Breast epithelium (tissue), 3 donors: ENCODE measurements around the gene TAAR2.

Experiments
- POLR2A ChIP-seq: fragments of 450-650 bp; IDR thresholded peaks from one replicate; pipeline ENCODE4 v1.6.1; 2016; ENCODE audit warnings: antibody characterized with exemption, mild to moderate bottlenecking, moderate library complexity
- POLR2AphosphoS5 ChIP-seq, 3 donors: sonication (generic); formaldehyde crosslinking; IDR thresholded peaks; one replicate each; pipeline ENCODE4 v1.6.1; 2017; ENCODE audit warnings: antibody characterized with exemption in 3 of 3
- TF ChIP-seq, protein P1 (sequence below), 3 donors: fragments of 450-650 bp; IDR thresholded peaks; one replicate each; pipeline ENCODE4 v1.5.1; 2016 to 2017; ENCODE audit warnings: antibody characterized with exemption in 3 of 3, mild to moderate bottlenecking in 3 of 3, moderate library complexity in 3 of 3

DNA sequence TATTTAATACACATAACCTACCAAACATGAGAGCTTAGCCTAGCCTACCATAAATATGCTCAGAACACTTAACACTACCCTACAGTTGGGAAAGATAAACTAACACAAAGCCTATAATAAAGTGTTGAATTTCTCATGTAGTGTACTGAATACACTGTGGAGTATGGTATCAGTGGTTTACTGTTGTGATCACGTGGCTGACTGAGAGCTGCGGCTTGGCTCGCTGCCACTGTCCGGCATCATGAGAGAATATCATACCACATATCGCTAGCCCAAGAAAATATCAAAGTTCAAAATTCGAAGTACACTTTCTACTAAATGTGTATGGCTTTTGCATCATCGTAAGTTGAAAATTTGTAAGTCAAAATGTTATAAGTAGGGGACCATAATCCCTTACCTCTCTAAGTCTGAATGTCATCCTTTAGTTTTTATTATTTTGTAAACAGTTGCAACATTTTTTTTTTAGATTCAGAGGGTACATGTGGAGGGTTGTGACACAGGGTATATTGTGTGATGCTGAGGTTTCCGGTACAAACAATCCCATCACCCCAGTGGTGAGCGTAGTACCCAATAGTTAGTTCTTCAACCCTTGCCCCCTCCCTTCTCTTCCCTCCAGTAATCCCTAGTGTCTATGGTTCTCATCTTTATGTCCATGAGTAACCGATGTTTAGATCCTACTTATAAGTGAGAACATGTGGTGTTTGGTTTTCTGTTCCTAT is 49.5 kb upstream of the TAAR2 start:
- no peak for TF ChIP-seq POLR2A
- no peak for TF ChIP-seq POLR2AphosphoS5 (IDR thresholded peaks at IDR 0.05)
- TF ChIP-seq, protein P1, sequence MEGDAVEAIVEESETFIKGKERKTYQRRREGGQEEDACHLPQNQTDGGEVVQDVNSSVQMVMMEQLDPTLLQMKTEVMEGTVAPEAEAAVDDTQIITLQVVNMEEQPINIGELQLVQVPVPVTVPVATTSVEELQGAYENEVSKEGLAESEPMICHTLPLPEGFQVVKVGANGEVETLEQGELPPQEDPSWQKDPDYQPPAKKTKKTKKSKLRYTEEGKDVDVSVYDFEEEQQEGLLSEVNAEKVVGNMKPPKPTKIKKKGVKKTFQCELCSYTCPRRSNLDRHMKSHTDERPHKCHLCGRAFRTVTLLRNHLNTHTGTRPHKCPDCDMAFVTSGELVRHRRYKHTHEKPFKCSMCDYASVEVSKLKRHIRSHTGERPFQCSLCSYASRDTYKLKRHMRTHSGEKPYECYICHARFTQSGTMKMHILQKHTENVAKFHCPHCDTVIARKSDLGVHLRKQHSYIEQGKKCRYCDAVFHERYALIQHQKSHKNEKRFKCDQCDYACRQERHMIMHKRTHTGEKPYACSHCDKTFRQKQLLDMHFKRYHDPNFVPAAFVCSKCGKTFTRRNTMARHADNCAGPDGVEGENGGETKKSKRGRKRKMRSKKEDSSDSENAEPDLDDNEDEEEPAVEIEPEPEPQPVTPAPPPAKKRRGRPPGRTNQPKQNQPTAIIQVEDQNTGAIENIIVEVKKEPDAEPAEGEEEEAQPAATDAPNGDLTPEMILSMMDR (IDR thresholded peaks at IDR 0.05), result no peak
